Femur (tissue), 1 donor: ENCODE data around the gene CFAP69.
A peak's percentile ranks its signal among the peaks of the same experiment; 100 is the strongest.
"Not testable (repeated sequence)": the region's sequence is repeated elsewhere in the genome, so short reads cannot be mapped to it uniquely, and the experiment has no call there.

Experiments used
- DNase-seq: peaks from one replicate; pipeline ENCODE4 v3.0.0-alpha.2; 2017

The CFAP69 gene

DNA sequence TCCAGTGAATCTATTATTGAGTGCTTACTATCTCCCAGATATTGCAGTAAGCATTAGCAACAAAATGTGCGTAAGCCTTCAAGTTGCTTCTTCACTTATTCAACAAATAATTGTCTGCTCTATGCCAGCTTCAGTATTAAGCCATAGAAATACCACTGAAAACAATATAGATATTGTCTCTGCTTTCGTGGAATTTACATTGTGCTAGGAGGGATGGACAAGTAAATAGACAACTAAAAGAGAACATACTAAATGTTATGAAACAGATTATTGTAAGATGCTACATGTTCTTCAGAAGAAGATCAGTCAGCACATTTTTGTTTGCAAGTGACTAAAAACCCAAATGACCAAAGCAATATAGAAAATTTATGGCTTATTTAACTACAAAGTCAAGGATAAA lies 27.3 kb downstream of the CFAP69 start:
- no peak for DNase-seq

DNA sequence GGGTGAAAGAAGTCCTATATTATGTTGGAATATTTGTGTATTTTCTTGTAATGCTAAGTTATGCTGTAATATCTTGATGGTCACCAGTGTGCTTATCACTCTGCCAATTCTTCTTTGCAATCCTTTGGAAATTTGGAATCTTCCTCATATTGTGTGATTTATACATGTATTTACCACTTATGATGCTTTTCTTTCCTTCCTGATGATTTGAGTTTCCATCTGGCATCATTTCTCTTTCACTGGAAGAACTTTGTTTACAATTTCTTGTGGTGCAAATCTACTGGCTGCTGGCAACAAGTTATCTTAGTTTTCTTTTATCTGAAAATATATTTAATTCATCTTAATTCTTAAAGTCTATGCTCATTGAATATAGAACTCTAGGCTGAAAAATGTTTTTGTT lies 29.2 kb downstream of the CFAP69 start:
- DNase-seq, result no peak

DNA sequence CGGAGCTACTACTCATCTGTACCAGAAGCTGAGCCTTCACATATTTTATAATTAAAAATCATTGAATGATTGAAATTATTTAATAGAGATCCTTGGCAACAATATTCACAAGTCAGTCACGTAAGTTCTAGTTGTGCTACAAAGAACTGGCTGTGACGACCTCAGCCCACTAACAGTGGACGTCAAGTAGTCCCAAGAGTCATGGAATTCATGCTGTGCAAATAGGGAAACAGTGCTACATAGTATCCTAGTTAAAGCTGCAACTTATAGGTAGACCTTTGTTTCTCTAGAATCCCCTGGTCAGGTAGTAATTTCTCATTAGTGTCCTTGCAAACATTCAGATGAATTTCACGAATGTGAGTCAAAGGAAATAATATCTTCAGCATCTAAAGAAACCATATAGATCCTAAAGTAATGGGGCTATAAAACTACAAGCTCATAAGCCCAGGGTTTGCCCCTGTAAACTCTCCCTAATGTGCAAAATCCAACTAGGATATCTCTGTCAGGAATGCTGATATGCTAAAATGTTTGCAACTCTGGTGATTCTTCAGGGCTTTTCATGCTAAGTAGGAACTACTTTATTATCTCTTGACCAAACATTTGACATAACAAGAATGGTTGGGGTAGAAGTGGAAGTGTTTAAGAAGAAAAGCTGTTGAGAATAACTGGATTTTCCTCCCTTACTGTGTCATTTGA lies 31.2 kb downstream of the CFAP69 start:
- DNase-seq, result no peak

DNA sequence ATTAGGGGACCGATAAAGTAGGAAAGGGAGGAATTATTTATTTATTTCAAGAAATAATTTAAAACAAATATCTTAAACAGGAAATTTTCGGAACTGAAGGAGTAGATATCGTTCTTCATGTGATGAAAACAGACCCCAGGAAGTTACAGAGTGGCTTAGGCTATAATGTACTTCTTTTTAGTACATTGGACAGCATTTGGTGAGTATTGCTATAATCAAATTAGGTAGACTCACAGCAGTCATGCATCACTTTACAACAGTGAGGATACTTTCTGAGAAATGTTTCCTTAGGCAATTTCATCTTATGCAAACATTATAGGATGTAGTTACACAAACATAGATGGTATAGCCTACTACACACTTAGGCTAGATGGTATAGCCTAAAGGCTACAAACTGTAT lies 43.2 kb downstream of the CFAP69 start:
- DNase-seq, result no peak

DNA sequence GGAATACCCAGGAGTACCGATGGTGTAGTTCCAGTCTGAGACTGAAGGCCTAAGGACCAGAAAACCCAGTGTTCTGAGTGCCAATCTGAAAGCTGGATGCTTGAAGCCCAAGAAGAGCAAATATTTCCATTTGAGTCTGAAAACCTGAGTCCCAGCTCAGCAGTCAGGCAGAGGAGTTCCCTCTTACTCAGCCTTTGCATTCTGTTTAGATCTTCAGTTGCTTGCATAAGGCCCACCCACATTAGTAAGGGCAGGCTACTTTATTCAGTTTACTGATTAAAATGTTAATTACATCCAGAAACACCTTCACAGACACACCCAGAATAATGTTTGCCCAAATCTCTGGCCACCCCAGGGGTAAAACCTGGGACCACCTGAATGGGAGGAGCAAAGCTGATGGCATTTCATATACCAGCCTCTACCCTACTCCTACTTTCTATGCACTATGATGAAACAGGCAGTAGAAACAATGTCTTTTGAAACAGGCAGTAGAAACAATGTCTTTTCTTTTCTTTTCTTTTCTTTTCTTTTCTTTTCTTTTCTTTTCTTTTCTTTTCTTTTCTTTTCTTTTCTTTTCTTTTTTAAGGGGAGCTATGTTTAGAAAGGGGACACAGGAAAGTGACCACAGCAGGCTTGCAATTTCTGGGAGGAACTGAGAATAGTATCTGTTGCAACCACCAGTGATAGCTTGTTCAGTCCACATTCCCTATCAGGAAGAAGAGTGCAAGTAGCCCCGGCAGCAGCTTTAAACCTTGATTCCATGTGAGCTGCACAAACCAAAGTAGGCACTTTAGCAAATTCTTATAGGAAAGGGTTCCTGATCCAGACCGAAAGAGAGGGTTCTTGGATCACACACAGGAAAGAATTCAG lies 45.5 kb downstream of the CFAP69 start:
- no peak for DNase-seq

DNA sequence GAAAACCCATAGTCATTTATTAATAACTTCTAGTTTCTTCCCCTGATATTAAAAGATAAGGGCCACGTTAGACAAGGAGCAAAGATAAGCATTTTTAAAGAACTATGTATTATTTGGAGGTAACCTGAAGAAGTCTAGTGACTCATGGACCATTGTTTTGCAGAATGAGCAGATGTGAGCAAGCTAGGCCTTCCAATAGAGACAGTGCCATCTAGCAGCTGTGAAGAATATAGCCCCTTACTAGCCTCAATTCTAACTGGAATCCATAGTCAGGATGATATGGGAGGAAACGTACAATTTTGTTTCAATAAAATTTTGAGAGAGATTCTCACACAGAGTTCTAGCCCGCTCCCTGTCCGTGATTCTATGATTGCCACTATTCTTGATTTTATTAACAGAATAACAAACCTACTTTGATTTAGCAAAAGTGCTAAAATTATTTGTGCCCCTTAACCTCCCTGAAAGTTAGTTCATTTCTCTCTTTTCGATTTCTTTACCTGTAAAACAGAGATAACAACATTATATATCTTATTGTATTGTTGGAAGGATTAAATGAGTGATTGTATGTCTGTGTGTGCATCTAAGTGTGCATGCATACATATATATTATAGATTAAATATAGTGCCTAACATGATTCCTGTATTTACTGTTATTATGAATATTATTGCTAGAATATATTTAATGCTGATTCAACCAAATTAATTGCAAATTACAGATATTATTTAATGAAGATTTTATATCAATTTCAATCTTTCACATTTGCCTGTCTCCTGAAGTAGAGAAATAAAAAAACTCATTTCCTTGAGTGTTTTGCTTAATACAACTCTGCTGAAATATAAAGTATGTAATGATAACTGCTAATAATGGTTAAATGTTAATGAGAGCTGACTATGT lies 53.4 kb downstream of the CFAP69 start:
- DNase-seq, result no peak

DNA sequence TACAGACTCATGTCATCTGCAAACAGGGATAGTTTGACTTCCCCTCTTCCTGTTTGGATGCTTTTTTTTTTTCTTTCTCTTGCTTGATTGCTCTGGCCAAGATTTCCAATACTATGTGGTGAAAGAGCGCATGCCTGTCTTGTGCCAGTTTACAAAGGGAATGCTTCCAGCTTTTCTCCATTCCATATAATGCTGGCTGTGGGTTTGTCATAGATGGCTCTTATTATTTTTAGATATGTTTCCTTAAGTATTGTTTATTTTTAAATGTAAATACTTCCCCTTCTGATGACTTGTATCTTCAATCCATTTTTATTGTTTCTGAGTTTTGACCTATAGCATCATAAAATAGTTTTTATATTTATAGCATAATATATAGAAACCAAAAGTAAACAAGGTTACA lies 58.3 kb downstream of the CFAP69 start:
- DNase-seq, result no peak

DNA sequence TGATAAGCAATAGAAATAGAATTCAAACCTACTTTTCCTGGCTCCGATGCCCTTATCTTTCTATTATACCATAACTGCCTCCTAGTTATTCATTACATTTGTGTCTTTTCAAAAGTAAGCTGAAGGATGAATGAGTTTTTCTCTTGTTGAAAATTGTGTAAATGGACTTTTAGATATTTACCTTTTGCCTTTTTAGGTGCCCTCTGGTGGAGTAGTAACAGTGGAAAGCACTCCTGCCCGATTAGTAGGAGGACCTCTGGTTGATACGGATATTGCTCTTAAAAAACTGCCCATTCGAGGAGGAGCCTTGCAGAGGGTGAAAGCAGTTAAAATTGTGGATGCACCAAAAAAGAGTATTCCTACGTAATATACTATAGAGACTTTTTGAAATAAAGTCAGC lies 64.9 kb downstream of the CFAP69 start:
- no peak for DNase-seq

DNA sequence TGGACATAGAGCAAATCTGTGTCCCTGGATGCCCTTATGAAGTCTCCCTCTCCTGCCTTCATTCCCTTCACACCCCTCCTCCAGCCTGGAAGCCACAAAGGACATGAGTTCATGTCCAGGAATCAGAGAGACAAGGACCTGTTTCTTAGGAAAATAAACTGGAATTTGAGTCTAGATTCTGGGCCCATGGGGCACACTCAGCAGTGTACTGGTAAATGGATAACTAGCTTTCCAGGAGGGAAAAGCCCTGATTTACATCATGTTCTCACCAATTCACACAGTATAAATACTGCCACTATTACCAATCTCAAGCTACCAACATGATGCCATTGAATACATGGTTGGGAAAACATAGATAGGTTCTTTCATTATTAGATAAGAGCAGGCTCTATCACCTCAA lies 66.2 kb downstream of the CFAP69 start:
- no peak for DNase-seq

DNA sequence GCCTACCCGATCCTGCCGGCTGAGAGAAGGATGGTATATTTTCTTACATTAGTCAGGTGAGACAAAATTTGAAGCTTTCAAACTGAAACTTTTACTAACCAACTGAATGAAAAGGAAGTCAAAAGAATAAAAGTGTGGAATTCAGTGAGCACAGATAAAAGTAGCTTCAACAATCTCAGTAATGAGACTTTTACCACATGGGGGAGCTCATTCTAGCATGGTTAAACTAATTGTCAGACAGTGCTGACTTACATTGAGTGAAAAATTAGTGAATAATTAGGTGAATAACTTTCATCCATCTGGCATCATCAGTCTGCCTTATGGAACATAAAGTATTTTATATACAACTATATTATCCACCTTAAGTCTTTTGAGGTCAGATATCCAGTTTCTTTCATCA lies 67.8 kb downstream of the CFAP69 start:
- no peak for DNase-seq

DNA sequence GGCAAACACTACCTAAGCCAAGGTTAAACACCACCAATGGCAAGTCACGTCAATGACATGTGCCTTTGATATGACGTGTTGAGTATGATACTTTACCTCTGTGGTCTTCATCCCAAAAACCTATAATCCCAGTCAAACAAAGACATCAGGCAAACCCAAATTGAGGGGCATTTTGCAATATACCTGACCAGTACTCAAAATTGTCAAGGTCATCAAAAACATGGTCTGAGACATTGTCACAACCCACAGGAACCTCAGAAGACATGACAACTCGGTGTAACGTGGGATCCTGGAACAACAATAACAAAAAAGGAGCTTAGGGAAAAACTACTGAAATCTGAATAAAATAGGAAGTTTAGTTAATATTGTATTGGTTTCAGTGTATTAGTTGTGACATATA lies 68.9 kb downstream of the CFAP69 start:
- DNase-seq, result no peak

DNA sequence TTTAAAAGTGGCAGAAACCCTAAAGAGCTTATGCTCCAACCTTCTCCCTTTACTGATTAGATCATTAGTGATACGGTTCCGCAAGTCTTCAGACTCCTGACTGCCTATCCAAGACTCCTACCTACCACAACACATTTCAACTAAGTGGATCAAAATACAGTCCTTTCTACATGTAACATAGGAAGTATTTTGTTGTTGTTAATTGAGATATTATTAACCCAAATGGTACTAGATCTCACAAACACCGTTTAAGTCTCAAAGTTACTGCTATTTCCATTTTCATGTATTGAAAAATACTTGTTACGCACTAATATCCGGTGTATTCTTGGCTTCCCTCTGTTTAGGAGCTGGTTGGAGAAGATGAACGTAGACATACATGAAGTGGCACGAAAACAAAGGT lies 75.0 kb downstream of the CFAP69 start:
- DNase-seq, result no peak

DNA sequence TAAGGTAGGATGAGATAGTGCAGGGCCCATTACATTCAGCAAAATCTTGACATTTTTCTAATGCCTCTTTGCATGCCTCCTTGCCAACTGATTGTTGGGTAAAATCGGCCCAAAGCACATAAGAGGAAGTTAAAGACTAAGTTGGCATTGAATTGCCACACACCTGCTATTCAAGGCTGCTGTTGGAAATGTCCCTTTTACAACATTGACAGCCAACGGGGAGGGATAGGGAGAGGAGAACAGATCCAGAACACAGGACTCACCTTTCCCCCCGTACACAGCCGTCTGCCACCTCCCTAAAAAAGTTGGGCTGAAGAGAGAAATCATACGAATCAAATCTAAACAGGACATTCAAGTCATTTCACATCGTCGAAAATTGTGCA lies 75.4 kb downstream of the CFAP69 start:
- no peak for DNase-seq

DNA sequence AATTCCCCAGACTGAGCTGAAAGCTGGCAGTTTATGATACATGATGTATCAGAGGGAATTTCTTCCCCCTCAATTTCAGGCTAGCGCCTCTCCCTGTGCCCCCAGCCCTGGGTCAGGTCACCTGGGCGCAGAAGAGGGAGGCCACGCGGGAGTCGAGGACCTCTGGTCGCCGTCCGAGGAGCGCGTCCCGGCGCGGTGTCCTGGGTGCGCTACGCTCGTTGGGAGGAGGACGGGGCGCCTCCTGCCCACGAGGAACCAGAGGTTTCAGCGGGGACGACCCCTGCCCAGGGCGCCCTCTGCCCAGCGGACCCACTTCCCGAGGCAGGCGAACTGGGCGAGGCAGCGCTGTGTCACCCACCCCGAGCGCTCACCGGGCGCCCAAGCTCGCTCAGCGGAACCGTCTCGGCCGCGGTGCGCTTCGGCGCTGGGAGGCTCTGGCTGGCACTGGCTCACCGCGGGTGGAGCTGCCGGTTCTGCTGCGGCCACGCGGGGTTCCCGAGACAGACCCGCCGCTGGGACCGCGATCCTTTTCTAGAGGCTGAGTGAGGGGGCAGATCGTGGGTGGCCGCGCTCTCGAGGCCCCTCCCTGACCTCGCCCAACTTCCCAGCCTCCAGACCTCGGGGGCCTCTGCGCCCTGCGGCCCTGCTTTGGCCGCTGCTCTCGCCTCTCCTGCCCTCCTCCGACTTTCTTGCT lies 76.0 kb downstream of the CFAP69 start, which contains the start of gene FAM237B:
Gene FAM237B, minus strand, starts transcription at position 504 of the 694 bp plus-strand sequence. CDS start 1,556 bp downstream, outside the sequence.
- DNase-seq, result no peak

DNA sequence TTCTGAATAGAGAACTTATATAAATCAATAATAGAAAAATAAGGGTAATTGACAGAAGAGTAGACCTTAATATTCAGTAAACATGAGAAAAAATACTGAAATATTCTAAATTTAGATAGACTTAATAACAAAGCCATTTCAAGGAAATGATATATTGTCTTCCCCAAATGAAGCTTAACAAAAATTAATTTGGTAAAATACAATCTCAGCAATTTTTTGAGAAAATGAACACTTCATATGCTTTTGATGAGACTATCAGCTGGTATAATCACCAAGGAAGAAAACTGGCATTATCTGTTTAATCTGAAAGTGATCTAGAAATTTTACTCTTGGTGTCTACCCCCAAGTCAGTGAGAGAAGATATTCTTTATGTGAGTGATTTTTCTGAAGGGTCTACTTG lies 77.9 kb downstream of the CFAP69 start:
- DNase-seq, result no peak

DNA sequence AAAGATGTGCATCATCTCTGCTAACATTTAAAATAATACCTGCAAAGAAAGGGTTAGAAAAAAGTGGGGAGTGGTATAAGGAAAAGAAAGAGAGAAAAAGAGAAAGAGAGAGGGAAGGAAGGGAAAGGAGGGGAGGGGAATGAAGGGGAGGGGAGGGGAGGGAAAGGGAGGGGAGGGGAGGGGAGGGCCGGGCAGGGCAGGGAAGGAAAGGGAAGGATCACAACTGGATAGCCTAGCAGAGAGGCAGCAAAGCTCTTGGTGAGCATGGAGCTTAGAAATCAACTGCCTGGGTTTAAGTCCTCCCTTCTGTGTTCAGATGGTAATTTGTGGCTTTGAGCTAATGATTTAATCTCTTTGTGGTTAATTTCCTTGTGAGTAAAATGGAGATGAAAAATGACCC lies 81.5 kb downstream of the CFAP69 start:
- no peak for DNase-seq

DNA sequence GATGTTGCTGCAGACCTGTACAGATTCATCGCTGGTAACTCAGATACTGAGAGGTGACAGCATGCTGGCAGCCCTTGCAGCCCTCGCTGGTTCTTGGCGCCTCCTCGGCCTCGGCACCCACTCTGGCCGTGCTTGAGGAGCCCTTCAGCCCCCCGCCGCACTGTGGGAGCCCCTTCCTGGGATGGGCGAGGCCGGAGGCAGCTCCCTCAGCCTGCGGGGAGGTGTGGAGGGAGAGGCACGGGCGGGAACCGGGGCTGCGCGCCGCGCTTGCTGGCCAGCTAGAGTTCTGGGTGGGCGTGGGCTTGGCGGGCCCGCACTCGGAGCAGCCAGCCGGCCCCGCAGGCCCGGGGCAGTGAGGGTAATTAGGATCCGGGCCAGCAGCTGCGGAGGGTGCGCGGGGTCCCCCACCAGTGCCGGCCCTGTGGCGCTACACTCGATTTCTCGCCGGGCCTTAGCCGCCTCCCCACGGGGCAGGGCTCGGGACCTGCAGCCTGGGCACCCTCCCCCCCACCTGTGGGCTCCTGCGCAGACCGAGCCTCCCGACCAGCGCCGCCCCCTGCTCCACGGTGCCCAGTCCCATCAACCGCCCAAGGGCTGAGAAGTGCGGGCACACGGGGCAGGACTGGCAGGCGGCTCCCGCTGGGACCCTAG lies 89.3 kb downstream of the CFAP69 start:
- no peak for DNase-seq

DNA sequence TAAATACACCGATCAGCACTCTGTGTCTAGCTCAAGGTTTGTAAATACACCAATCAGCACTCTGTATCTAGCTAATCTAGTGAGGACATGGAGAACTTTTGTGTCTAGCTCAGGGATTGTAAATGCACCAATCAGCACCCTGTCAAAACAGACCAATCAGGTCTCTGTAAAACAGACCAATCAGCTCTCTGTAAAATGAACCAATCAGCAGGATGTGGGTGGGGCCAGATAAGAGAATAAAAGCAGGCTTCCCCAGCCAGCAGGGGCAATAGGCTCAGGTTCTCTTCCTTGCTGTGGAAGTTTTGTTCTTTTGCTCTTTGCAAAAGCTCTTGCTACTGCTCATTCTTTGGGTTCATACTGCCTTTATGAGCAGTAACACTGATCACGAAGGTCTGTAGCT lies 90.0 kb downstream of the CFAP69 start:
- DNase-seq, result not testable (repeated sequence)

DNA sequence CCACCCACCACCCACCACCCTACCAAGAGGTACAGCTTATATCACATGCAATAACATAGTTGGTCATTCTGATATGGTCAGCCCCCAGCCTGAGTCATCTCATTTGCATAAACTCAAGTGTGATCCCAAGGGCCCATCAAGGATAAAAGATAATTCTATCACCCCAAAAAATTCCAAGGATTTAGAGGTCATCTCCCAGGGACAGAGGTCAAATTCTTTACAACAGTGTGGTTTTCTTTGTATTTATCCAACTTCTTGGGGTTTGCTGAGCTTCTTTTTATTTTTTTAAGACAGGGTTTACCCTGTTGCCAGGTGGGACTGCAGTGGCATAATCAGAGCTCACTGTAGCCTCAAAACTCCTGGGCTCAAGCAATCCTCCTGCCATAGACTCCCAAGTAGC lies 92.1 kb downstream of the CFAP69 start:
- DNase-seq, result no peak

DNA sequence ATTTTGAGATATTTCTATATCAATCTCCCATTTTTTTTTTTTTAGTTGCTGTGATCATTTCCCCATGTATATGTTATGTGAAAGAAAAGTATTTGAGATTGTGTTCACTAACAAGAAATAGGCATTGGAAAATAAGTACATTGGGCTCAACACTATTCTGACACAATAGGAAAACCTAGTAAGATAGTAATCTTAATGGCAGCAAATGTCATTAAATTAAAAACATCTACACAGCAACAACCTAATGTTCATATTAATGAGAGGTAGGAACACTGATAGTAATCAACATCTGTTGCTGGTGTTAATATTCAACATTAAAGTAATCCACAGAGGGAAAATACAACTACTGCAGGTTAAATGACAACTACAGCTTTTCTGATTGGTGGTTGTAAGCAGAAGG lies 100.0 kb downstream of the CFAP69 start:
- no peak for DNase-seq

DNA sequence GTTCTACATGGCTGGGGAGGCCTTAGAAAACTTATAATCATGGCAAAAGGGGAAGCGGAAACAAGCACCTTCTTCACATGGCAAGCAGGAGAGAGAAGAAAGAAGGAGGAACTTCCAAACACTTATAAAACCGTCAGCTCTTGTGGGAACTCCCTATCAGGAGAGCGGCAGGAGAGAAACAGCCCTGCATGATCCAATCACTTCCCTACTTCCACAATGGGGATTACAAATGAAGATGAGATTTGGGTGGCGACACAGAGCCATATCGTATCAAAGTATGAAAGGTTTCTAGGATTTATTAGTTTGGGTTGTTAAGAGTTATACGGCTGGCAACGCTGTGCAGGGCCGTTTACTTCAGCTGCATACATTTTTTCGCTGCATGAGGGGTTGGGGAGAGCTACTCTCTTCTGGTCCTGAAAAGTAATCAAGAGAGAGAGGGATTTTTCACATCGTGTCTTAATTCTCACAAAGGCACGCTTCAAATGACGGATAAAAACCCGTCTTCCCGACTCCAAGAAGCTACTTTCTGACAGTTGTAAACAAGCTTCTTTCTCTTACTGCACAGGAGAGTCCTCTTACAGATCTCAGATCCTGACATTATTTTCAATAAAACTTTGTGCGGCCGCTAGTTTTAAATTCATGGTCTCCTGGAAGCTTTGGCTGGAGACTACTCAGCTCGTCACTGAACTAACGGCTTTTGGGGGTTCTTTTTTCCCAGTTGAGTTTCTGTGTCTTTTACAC lies 100.8 kb downstream of the CFAP69 start:
- DNase-seq, result peak; percentile 15
